Prostate gland (tissue), 2 donors: ENCODE results near the gene TPSG1.
"Not testable (repeated sequence)": the region's sequence is repeated elsewhere in the genome, so short reads cannot be mapped to it uniquely, and the experiment has no call there.

Source experiments
- POLR2A ChIP-seq: fragments of 450-650 bp; IDR thresholded peaks from one replicate; pipeline ENCODE4 v1.6.1; 2016; ENCODE audit warnings: antibody characterized with exemption, mild to moderate bottlenecking
- TF ChIP-seq, protein P1 (sequence below), 4 experiments: fragments of 200-600 bp in 2 of 4; fragments of 450-650 bp in 2 of 4; sonication (generic) in 2 of 4; IDR thresholded peaks; 1 replicate in 3 of 4; 2 replicates in 1 of 4; pipeline ENCODE4 v1.5.1; 2016 to 2019; ENCODE audit warnings: antibody characterized with exemption in 4 of 4, mild to moderate bottlenecking in 2 of 4, moderate library complexity in 2 of 4

DNA sequence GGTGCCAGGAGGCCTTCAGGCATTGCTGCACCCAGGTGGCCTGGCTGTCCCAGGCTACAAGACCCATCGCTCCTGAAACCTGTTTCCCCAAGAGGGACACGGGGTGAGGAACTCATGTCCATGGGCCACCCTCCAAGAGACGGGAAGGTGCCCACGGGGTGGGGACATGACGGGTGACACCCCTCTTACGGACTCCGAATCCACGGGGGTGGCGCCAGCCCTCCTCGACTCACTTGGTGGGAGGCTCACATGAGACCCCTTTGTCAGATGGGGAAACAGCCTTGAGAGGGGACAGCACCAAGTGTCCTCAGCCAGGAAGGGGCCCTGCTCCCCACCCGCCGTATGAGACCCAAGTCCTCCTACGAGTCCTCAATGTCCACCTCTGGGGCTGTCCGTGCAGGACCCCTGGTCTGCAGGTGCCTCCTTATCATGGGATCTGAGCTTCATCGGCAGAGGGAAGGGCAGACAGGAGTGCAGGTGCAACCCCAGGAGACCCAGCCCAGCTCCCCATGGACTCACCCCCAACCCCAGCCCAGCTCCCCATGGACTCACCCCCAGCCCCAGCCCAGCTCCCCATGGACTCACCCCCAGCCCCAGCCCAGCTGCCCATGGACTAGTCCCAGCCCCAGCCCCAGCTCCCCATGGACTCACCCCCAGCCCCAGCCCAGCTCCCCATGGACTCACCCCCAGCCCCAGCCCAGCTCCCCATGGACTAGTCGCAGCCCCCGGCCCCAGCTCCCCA lies 5.6 kb upstream of the TPSG1 start:
- TF ChIP-seq, protein P1, sequence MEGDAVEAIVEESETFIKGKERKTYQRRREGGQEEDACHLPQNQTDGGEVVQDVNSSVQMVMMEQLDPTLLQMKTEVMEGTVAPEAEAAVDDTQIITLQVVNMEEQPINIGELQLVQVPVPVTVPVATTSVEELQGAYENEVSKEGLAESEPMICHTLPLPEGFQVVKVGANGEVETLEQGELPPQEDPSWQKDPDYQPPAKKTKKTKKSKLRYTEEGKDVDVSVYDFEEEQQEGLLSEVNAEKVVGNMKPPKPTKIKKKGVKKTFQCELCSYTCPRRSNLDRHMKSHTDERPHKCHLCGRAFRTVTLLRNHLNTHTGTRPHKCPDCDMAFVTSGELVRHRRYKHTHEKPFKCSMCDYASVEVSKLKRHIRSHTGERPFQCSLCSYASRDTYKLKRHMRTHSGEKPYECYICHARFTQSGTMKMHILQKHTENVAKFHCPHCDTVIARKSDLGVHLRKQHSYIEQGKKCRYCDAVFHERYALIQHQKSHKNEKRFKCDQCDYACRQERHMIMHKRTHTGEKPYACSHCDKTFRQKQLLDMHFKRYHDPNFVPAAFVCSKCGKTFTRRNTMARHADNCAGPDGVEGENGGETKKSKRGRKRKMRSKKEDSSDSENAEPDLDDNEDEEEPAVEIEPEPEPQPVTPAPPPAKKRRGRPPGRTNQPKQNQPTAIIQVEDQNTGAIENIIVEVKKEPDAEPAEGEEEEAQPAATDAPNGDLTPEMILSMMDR (IDR thresholded peaks at IDR 0.05), result not testable (repeated sequence)
- not testable (repeated sequence) for TF ChIP-seq POLR2A
